ENCODE results near the gene NDEL1. TPM values are rescaled to one million over a fixed set of nuclear protein-coding genes. Genes with fewer than 3 reads are reported as not detected.

NDEL1 gene
- total RNA-seq, 2 experiments from 2014 or later = 49.5 to 52.4 TPM

DNA sequence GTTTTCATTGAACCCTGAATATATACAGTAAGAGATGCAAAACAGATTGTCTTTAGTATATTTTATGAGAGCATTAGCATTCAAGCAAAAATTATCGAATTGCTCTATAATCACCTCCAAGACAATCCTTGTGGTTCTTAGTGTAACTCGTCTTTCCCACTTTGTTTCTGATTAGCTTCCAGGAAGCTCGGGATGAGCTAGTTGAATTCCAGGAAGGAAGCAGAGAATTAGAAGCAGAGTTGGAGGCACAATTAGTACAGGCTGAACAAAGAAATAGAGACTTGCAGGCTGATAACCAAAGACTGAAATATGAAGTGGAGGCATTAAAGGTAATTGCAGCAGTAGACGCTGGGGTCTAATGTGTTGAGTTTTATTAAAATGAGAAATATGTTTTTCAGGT, 9.9 kb downstream of the NDEL1 start:
- POLR2A ChIA-PET = no interaction called here
- CTCF ChIA-PET = no interaction called here

DNA sequence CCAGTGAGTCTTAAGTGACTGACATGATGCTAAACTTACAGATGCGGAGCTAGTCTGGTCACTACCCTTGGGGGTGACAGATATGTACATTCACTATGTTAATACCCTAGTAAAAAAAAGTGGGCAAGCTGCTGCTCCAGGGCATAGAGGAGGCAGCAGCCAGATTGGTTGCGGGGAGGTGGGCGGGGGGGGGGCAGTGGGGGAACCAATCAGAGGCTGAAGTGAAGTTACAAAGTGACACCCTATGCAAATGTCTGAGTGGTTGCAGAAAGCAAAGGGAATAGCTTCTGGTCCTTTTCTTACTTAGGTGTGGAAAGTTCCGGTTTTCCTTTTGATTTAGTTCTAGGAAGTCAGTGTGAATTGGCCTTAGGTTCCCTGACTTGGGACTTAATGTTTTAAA, 12.1 kb downstream of the NDEL1 start:
- ChIA-PET POLR2A (no interaction called here), CTCF (interaction anchor here (0.7 kb wide), 1 partner anchor 38 kb away, joined by 3 read pairs; no protein-coding TSS in a partner anchor)

DNA sequence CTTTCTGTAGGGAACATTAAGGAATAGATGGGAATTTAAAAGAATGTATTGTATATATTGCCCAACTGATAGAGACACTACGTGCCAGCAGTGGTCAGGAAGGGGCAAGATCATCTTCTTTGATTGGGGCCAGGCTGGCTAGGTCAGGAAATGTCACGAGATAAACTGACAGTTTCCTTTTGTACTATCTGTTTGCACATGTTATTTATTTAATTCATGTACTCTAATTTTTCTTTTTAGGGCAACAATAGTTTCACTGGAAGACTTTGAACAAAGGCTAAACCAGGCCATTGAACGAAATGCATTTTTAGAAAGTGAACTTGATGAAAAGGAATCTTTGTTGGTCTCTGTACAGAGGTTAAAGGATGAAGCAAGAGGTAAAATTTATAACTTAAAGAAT, 12.6 kb downstream of the NDEL1 start:
- POLR2A ChIA-PET = no interaction called here
- CTCF ChIA-PET = interaction anchor here (0.7 kb wide), 1 partner anchor 39 kb away, joined by 3 read pairs; no protein-coding TSS in a partner anchor

DNA sequence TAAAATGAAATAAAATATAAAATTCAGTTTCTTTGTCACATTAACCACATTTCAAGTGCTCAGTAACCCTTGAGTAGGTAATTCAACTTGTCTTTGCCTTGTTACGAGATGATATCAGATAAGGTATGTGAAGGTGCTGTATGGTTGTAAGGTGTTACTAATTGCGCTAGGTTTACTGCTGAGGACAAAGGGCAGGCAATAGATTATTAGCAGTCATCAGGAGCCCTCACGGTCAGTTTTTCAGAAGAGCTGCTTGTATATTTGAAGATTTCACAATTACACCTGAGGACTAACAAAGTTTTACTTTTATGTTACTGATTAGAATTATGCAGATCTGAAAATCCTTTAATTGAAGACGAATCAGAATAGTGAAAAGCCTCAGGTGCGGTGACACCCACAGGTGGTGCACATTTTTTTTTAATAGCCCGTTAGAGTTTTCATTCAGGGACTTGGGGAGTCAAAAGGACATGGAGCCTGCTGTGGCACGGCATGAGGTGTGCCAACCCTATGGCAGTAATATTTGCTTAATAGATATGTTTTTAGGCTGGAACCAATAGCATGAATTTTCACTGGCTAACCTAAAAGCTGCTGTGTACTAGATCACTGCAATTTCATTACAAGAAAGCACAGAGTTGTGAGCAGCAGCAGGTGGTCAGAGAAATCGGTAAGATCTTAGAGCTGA, 16.4 kb downstream of the NDEL1 start:
- ChIA-PET POLR2A (interaction anchor here (0.7 kb wide), 1 partner anchor 10 kb away, joined by 8 read pairs; no protein-coding TSS in a partner anchor), CTCF (interaction anchor here (0.7 kb wide), 1 partner anchor 27 kb away, joined by 4 read pairs; no protein-coding TSS in a partner anchor)

DNA sequence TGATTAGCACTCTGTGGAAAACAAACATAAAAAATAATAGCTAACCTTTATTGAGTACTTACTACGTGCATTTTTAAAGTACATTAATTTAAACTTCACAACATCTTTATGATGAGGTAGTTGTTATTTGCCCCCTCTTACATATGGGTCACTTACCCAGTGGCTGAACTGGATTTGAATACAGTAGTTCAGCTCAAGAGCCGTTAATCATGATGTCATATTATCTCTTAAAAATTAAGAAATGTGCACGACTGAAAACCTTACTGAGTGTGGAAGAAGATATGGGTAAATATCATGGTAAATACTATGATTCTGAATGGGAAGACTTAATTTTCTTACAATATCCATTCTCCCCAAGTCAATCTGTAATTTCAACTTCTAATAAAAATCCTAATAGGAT, 17.6 kb downstream of the NDEL1 start:
- ChIA-PET POLR2A (no interaction called here), CTCF (no interaction called here)

DNA sequence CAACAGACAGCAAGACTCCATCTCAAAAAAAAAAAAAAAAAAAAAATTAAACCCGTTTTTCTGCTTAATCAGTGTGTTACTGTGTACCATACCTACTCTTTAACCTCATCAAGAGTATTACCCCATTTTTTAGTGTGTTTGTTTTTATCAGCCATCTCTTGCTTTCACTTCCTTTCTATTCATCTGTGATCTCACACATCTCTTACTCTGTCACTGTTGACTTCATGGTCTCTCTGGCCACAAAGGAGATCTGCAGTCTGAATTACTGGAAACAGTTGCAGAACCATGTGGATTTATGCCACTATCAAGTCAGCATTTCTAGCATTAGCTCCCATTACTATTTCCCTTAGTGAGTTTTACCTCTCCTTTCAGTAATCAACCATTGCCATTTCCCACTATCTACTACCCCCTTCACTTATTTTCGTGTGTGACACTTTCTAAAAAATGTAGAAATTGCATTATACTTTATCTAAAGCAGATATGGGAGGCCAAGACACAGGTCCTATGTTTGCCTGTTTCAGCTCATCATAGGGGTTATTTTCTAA, 20.1 kb downstream of the NDEL1 start:
- ChIA-PET CTCF (no interaction called here), POLR2A (no interaction called here)

DNA sequence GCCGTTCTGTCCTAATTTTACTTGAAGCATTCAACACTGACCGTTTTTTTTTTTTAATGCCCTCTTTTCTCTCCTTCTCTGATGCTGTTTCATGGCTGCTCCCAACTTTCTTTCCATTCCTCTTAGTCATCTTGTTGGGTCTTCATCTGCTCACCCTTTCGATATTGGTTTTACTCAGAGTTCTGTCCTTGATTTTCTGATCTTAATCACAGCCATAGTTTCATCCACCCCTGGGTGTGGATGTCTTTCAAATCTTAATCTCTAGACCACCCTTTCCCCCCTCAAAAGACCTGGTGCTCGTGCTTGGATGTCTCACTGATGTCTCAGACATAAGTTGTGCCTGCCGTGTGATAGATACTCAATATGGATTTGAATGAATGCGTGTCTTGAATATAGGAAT, 22.4 kb downstream of the NDEL1 start:
- CTCF ChIA-PET = interaction anchor here (1.2 kb wide), 1 partner anchor 48 kb away, joined by 3 read pairs; no protein-coding TSS in a partner anchor
- POLR2A ChIA-PET = no interaction called here

DNA sequence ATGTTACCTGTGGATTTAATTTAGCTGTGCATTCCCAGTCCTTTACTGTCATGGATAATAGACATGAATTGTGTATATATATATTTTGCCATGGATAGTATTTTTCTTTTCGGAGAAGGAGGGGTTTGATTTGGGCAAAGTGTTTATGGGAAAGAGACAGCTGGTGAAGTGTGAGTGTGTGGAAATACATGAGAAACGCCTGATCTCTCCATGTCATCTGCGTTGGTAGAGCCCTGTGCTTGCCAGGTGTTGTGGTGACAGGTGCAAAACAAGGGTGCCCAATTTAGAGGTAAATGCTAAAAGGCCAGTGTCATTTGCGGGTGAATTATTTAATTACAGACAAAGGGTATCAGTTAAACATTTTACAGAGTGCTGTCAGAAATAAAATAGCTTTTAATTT, 23.4 kb downstream of the NDEL1 start:
- ChIA-PET CTCF (interaction anchor here (1.2 kb wide), 1 partner anchor 49 kb away, joined by 3 read pairs; no protein-coding TSS in a partner anchor), POLR2A (no interaction called here)

DNA sequence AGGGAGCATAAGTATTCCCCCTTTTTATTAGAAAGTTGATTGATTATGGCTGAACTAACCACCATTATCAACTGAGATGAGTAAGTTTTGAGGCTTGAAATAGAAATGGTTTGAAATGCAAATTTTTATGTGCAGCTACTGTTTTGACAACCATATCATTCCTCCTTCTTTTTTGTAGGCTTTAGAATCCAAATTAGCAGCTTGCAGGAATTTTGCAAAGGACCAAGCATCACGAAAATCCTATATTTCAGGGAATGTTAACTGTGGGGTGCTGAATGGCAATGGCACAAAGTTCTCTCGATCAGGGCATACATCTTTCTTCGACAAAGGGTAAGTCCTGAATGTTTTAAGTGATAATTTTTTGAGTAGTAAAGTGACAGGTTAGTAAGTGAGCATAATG, 24.1 kb downstream of the NDEL1 start:
- CTCF ChIA-PET = no interaction called here
- POLR2A ChIA-PET = no interaction called here

DNA sequence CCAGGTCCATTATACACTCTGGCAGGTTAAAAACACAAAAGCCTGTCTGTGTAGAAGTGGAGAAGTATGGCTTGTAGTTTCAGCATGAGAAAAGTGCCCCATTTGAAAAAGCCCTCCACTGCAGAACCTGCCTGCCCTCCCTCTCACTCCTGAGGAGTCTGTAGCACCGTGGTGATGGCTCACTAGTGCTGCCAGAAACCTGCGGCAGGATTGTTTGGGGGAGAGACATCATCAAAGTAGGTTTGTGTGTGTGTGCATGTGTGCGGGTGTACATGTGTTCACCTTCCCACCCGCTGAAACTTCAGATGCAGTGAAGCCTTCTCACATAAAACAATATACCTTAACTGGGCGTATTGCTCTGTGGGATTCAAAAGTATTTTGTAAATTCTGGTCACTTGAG, 26.9 kb downstream of the NDEL1 start:
- ChIA-PET CTCF (no interaction called here), POLR2A (no interaction called here)

DNA sequence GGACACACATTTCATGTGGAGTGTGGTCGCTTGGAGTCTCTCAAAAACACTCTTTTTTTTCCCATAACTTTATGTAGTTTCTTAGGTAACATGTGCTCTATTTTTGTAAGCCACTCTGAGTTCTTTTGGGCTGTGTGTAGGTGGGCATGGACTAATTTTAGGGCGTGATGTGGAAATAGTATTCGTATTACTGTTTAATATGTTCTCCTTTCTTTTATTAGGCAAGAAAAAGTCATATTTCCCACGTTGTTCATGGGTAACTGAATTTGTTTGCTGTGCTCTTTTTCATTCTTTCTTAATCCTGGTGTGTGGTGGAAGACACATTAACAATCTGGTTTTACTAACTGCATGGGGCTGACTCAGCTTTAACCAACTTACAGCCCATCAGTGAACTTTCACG, 27.4 kb downstream of the NDEL1 start:
- POLR2A ChIA-PET = no interaction called here
- CTCF ChIA-PET = no interaction called here

DNA sequence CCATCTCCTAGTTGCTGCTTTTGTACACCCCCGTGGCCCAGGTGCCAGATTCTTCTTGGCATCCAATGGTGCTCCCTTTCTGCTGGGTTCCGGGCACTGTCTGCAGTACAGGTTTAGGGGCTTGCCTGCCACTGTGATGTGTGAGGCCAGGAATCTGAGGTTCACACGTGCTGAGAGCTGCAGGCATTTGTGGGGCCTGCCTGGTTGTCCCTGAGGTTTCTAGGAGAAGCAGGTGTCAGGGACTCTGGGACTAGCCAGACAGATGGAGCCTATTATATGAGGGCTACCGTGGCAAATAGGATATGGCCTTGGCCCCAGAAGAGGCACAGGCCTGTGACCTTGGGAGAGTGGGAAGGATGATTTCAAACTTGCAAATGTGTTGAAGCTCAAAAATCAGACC, 29.3 kb downstream of the NDEL1 start:
- CTCF ChIA-PET = no interaction called here
- POLR2A ChIA-PET = no interaction called here

DNA sequence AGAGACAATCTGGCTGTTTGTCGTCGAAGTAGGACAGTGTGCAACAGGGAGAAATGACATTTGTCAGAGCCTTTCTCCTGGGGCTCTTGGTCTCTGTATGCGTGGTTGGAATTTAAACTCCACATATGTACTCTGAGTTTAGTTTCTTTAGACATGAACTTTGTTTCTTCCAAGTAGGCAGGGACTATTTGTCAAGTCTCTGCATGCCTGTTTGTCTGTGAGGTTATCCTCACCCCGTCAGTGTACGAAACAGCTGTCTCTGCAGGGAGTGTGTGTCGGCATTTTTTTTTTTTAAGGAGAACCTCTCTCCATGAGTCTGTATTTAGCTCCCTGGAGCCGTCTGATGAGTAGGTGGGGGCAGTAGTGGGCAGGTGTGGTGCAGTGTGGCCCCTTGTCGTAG, 29.7 kb downstream of the NDEL1 start:
- CTCF ChIA-PET = no interaction called here
- POLR2A ChIA-PET = no interaction called here

DNA sequence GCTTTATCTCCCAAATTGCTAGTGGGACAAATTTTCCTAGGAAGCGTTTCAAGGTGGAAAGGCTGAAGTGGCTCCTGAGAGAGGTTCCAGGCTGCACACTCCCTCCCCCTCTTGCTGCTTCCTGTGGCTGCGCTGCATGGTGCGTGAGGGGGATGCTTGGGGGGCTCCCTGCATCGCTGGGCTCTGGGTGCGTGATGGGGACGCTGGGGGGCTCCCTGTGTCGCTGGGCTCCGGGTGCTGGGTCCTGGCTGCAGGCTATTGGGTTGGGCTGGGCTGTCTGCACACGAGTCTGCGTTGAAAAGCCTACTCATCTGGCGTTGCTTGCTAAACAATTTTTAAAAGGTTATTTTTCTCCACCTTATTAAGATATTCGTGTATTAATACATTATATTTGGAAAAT, 30.1 kb downstream of the NDEL1 start:
- POLR2A ChIA-PET = no interaction called here
- CTCF ChIA-PET = no interaction called here

DNA sequence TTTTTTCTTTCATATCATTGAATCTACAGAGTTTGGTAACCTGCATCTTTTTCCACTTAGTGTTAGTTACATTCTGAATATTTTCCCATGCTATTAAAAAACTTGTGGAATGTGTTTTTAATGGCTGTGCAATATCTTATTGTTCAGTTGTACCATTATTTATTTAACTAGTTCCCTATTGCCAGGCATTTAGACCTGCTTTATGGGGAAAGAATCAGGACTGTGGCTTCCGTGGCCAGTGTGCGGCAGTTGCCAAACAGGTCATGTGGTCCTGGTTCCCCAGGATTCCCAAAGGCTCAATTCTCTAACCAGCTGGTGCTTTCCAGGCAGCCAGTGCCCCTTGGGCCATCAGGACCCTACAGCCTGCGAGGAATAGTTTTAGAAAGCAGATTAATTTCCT, 30.8 kb downstream of the NDEL1 start:
- POLR2A ChIA-PET = no interaction called here
- CTCF ChIA-PET = no interaction called here

DNA sequence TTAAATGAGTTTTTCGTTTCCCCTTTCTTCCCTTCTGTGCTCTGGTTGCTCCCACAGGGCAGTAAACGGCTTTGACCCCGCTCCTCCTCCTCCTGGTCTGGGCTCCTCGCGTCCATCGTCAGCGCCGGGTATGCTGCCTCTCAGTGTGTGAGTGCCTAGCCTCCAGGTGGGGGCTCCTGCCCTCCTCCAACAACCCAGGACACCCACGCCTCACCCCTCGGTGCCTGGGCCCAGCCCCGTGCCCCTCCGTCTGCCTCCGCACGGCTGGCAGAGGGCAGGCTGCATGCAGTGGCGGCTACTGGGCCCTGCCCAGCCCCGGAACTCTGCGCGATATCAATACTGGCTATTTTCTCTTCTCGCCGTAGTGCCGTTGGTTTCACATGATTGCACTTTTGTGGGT, 31.2 kb downstream of the NDEL1 start:
- POLR2A ChIA-PET = no interaction called here
- CTCF ChIA-PET = no interaction called here

DNA sequence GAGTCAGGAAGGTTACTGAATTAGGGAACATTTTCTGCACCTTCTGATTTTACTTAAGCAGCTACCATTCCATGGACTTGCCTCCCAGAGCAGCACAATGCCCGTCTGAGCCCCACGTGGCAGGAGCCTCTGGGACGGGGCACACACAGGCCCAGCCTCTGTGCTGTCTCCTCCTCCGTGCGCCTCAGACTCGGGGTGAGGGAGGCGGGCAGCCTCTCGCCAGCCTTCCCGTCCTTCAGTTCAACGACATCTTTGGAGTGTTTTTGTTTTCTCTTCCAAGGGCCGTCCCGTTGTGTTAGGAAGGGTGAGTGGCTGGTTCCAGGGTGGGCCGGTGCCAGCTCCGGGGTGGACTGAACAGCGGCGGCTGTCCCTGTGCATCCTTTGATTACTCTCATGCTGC, 31.8 kb downstream of the NDEL1 start:
- ChIA-PET POLR2A (no interaction called here), CTCF (no interaction called here)

DNA sequence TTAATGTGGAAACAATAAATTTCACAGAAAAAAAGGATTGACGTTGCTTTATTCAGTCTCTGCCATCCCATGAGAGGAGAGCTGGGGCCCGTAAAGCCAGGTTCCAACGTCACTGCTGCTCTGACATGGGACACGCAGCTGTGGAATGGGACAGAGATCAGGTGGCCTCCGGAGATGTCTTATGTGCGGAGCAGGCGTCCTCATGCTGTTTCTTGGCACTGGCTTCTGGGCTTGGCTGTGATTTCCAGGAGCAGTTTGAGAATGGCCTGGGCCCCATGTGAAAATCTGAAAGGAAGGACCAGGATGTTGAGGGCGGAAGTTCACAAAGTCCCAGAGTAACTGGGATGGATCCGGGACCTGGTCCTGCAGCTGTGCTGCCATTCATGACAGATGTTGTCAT, 32.4 kb downstream of the NDEL1 start:
- ChIA-PET POLR2A (no interaction called here), CTCF (no interaction called here)

DNA sequence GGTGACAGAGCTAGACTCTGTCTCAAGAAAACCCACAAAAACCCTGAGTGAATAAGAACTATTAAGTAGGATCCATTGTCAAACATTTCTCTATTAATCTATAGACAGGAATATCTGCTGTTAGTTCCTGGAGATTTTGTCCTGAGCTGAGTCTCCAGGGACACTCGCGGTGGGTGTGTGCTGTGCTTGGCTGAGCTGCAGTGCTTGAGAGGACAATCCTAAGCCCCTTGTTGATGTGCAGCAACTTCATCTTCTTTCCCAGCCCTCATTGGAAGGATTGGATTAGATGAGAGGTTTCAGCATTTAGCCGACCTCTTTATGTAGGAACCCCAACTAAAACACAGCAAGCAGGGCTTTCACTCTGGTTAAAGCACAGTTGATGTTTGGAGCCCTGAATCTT, 33.3 kb downstream of the NDEL1 start:
- POLR2A ChIA-PET = no interaction called here
- CTCF ChIA-PET = no interaction called here

DNA sequence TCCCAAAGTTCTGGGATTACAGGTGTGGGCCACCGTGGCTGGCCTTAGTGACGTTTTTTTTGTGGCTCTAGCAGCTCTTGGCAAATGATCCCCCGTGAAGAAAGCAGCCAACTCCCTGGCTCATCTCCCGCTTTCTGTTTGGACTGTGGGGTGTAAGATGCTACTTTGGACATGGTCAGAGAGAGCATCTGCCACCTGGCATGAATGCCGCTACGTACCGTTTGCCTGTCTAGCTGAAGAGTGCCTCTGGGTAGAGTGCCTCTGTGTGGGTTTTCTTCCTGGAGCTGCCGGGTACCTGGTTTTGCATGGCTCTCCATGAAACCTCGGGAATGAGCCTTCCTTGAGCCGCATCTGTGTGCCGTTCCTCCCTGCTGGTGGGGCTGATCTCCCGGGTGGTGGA, 34.3 kb downstream of the NDEL1 start:
- POLR2A ChIA-PET = no interaction called here
- CTCF ChIA-PET = no interaction called here

DNA sequence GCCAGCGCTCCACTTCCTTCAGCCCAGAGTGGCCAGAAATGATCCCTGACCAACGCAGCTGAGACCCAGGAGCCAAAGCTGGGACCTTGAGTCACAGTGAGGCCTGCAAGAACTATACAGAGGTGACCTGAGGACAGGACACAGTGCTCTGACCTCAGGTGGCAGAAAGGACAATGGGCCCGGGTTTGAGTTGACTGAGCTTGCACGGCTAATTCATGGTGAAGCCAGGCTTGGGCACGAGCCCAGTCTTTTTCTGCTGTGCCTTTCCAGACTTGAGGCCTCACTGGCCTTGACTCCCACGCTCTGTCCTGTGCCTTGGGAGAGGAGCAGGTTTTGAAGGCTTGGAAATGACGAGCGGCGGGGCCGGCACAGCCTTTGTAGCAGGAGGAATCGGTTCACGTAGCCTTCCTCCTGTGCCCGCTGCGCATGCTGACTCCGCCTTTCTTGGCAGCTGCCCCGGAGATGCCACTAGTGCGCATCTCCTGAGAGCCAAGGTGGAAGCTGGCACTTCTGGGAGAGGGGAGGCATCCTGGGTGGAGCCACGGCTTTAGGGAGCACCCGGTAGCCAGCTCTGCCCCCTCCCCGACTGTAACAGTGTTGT, 34.9 kb downstream of the NDEL1 start:
- CTCF ChIA-PET = interaction anchor here (0.8 kb wide), 1 partner anchor 87 kb away, joined by 3 read pairs; no protein-coding TSS in a partner anchor
- POLR2A ChIA-PET = no interaction called here

DNA sequence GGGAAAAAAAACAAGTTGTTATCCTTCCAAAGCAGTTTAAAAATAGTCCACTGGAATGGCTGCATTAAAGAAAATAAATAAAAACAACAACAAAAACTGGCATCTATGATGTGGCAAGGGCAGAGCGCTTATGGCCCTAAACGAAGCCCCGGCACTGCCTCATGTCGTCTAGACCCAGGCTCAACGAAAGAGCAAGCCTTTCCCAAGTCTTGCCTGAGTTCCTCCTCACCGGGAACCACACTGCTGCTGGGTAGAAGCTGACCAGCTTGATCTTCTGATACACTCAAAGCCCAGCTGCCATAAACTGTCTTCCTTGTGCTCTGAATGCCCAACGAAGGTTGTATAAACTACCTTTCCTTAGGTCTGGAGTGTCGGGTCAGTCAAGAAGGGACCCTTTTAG, 37.0 kb downstream of the NDEL1 start:
- POLR2A ChIA-PET = no interaction called here

More for the DNA sequence above, 37.0 kb downstream of the NDEL1 start:
- CTCF ChIA-PET = interaction anchor here (0.7 kb wide), 1 partner anchor 40 kb away, joined by 3 read pairs; no protein-coding TSS in a partner anchor
